Heart right ventricle (tissue), 16 donors: ENCODE measurements around the gene CENPM. TPM values are rescaled to one million over a fixed set of nuclear protein-coding genes. Genes with fewer than 3 reads are reported as not detected.
A peak's percentile ranks its signal among the peaks of the same experiment; 100 is the strongest.

Source experiments
- ATAC-seq, 8 donors: fragments of 200-7000 bp; cut with Tn5 transposase; one replicate each; pipeline ENCODE4 v1.9.1; 2020; ENCODE audit warnings: mild to moderate bottlenecking in 8 of 8, moderate library complexity in 8 of 8, moderate number of reproducible peaks in 1 of 8
- DNase-seq, 2 donors: peaks; one replicate each; pipeline ENCODE4 v3.0.0-alpha.2; 2020
- H3K27ac ChIP-seq, 10 donors: fragments of 200-600 bp; sonication (generic) in 2 of 10; one replicate each; pipeline versions ENCODE4 v1.5.0 to v1.8.0; 2020 to 2022; ENCODE audit warnings: mild to moderate bottlenecking in 3 of 10
- H3K27me3 ChIP-seq, 7 donors: fragments of 200-600 bp; one replicate each; pipeline ENCODE4 v1.8.0; 2021 to 2022; ENCODE audit warnings: mild to moderate bottlenecking in 2 of 7
- H3K36me3 ChIP-seq, 9 donors: fragments of 200-600 bp; sonication (generic) in 1 of 9; one replicate each; pipeline versions ENCODE4 v1.5.0 to v1.8.0; 2020 to 2022; ENCODE audit warnings: mild to moderate bottlenecking in 2 of 9
- H3K4me1 ChIP-seq, 9 donors: fragments of 200-600 bp; sonication (generic) in 1 of 9; one replicate each; pipeline versions ENCODE4 v1.5.0 to v1.8.0; 2020 to 2022; ENCODE audit warnings: mild to moderate bottlenecking in 4 of 9
- H3K4me3 ChIP-seq, 10 donors: fragments of 200-600 bp; sonication (generic) in 2 of 10; one replicate each; pipeline versions ENCODE4 v1.5.0 to v1.8.0; 2020 to 2022; ENCODE audit warnings: mild to moderate bottlenecking in 7 of 10, moderate library complexity in 2 of 10
- H3K9me3 ChIP-seq, 11 donors: fragments of 200-600 bp in 10 of 11; sonication (generic) in 2 of 11; one replicate each; pipeline versions ENCODE4 v1.5.0 to v1.8.0; 2013 to 2022; ENCODE audit warnings: mild to moderate bottlenecking in 2 of 11, control low read depth in 1 of 11, moderate library complexity in 1 of 11
- WGBS, 2 donors: extraction: QIAGEN DNeasy Blood & Tissue Kit; methylation state at CpG; one replicate each; pipeline ENCODE4 v1.1.7; 2013; ENCODE audit warnings: inconsistent platforms in 1 of 2; 5-methylcytosine and 5-hydroxymethylcytosine counted together
- intact Hi-C, 10 donors: fragments of 100-400 bp; cut with DNase I; formaldehyde crosslinking; loops; one replicate each; pipeline versions ENCODE4 v1.11.1 to v1.14.2; 2022
- polyA plus RNA-seq, 2 donors: library from polyadenylated mRNA; stranded (reverse); fragments of 200-250 nt; gene quantifications; one replicate each; pipeline ENCODE4 v1.2.3, GENCODE V29; 2013
- total RNA-seq, 10 donors: library from RNA; stranded (reverse); fragmentation: NEBNext Ultra II Directional in 3 of 10; extraction: Animal tissue kit (Norgen Biotek cat#: 25700) in 3 of 10; gene quantifications; one replicate each; pipeline versions ENCODE4 v1.2.1 to v1.2.4, GENCODE V29; 2021 to 2023
- TF ChIP-seq, protein P1 (sequence below), 9 donors: fragments of 200-600 bp; sonication (generic) in 2 of 9; IDR thresholded peaks; one replicate each; pipeline versions ENCODE4 v1.5.0 to v1.8.0; 2021 to 2022; ENCODE audit warnings: antibody characterized with exemption in 9 of 9, mild to moderate bottlenecking in 5 of 9, moderate library complexity in 1 of 9
- donor health status: Arrhythmogenic right ventricular cardiomyopathy.
- donor health status: ischemic (EF 13 %, LVEDD 7.1; RV severe dilation, severe dysfunction).
- donor health status: healthy with polysubstance abuse.
- donor health status: DM: no; HTN: yes; CAD: no.
- donor health status: DM: no; HTN: no; CAD: no.
- donor health status: ischemic (EF 25% LVEDD 6.9; RV normal size, moderate dysfunction).
- donor health status: ischemic (EF 25% LVEDD 5.7; RV mildly dilated, moderate dysfunction).
- donor health status: healthy.
- donor health status: DM: yes; HTN: yes; CAD: no.
- donor health status: Ischemic cardiomyopathy.
- donor health status: ischemic (EF 35%, LVEDD 5.7; RV mildly dilated, moderate dysfunction).
- donor health status: nonischemic (EF 11% LVEDD 7.7; RV severe dilation, severe dysfunction).
- donor health status: DM: yes; HTN: yes; CAD: no.
- donor health status: PGD.
- donor health status: ischemic (EF 29% LVEDD 5.4; RV normal size, mild dysfunction).
- donor health status: nonischemic (EF 23%, LVEDD 6.1; RV moderate dilation, normal function).

Gene CENPM
- total and polyA plus RNA-seq, 12 donors, result 0.34 to 3.5 (median 0.77) TPM; not detected in 4

DNA sequence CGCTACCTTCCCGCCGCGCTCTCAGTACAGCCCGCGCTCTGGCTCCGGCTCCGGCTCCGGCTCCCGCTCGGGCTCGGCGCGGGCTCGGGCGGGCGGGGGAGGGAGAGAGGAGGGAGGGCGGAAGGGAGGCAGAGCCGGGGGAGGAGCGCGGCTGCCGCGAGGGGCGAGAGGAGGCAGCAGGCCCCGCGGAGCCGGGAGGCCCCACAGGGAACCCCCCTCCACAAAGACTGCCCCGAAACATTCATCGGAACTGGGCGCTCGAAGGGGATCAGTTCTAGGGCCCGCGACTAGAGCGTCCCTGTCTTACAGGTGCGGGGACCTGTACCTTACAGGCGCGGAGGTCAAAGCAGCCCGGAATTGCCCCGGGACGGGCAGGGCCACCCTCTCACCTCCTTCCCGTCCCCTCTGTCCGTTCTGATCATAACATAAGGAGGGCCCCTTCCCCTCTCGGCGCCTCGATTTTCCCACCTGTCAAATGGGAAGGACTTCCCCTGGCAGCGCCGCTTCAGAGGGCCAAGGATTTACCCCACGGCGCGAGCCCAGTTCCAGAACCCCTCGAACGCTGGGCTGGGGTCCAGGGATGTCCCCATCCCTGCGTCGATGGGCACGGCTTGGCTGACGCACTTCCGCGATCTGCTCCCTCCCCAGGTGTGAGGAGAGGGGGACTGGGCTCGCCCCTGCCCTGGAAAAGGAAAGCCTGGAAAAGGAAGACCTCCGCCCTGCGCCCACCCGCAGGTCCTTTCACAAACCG lies 31.7 kb downstream of the CENPM start, which contains the start of gene SHISA8:
SHISA8 (minus strand) TSS at position 40 of the 751 bp plus-strand sequence. CDS start 407 bp downstream, outside the sequence.
- peaks cover 19 to 48% (median 42%) of the 10 kb centered on the region in 9 donors for H3K4me1 ChIP-seq

DNA sequence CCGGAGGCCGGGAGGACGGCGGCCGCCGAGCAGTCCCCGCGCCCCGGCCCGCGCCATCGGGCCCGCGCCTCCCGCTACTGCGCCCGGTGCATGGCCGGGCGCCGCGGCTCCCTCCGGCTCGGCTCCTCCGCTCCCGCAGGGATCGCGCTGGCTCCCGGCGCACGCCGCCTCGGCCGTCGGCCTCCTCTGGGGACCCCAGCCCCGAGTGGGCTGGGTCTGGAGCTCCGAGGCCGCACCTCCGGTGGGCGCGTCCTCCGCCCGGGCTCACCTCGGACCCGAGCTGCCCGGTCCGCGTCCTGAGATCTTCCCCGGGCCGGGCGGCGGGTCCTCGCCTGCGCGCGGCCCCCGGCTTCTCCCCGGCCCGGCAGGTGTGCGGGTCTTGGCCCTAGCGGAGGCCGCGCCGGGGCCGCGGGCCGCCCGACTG lies 32.3 kb downstream of the CENPM start:
- ATAC-seq (no peak), DNase-seq (no peak)
- WGBS, 2 donors, result 1% methylated on average over 20 to 67 of the region's 67 CpGs
- intact Hi-C loops, result no loop called here
- no peak overlapping the region for H3K27ac ChIP-seq
- TF ChIP-seq, protein P1, sequence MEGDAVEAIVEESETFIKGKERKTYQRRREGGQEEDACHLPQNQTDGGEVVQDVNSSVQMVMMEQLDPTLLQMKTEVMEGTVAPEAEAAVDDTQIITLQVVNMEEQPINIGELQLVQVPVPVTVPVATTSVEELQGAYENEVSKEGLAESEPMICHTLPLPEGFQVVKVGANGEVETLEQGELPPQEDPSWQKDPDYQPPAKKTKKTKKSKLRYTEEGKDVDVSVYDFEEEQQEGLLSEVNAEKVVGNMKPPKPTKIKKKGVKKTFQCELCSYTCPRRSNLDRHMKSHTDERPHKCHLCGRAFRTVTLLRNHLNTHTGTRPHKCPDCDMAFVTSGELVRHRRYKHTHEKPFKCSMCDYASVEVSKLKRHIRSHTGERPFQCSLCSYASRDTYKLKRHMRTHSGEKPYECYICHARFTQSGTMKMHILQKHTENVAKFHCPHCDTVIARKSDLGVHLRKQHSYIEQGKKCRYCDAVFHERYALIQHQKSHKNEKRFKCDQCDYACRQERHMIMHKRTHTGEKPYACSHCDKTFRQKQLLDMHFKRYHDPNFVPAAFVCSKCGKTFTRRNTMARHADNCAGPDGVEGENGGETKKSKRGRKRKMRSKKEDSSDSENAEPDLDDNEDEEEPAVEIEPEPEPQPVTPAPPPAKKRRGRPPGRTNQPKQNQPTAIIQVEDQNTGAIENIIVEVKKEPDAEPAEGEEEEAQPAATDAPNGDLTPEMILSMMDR (IDR thresholded peaks at IDR 0.05), result no peak
- H3K36me3 ChIP-seq, result no peaks in the 10 kb centered on the region
- H3K27me3 ChIP-seq, result peaks cover 29 to 97% (median 87%) of the 10 kb centered on the region in 7 donors
- peaks cover 17 to 43% (median 39%) of the 10 kb centered on the region in 9 donors for H3K4me1 ChIP-seq
- H3K4me3 ChIP-seq, result peak overlapping the region in 9 of 10 donors; percentile 25 to 48 (median 36)
- H3K9me3 ChIP-seq, result no peaks in the 10 kb centered on the region

More for the DNA sequence above, 31.7 kb downstream of the CENPM start, which contains the start of gene SHISA8:
- intact Hi-C loops, result no loop called here
- peak within 1 kb of the TSS in 9 of 10 donors; percentile 25 to 48 (median 36) for H3K4me3 ChIP-seq
- 12 to 13% methylated on average over 58 to 63 of the region's 63 CpGs for WGBS, 2 donors
- no peaks in the 10 kb centered on the region for H3K9me3 ChIP-seq
- H3K27me3 ChIP-seq, result peaks cover 29 to 97% (median 81%) of the 10 kb centered on the region in 7 donors
- no peak within 1 kb of the TSS for H3K27ac ChIP-seq
- DNase-seq (peak in 1 of 2 donors; percentile 56), ATAC-seq (peak in 5 of 8 donors; percentile 23 to 34 (median 28))
- H3K36me3 ChIP-seq, result no peaks in the 10 kb centered on the region
- TF ChIP-seq, protein P1 (IDR thresholded peaks at IDR 0.05), result no peak

DNA sequence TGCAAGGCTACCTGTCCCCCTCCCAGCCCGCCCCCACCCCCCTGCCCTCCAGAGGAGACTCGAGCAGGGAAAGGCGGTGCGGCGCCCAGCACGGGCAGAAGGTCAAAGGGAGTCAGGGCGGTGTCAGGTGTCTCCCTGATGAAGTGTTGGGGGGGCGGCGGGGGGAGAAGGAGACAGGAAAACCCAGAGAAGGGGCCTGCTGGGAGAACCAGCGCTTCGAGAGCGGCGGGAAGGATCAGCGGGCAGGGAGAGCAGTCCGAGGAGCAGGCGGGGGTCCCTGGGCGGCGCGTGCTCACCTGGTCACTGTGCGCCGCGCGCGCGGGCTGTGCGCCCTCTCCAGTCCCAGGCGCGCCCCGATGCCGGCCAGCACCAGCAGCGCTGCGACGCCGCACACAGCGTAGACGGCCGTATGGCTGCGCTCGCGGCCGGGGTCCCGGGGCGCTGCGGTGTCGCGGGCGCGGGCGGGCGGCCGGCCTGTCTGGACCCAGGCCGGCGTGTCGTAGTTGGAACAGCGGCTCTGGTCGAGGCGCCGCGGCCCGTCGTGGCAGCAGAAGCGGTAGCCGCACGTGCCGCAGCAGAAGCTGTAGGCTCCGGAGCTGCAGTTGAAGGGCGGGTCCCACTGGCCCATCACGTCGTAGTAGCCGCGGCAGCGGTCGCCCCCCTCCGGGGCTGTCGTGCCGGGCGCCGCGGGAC lies 33.0 kb downstream of the CENPM start:
- H3K27me3 ChIP-seq, result peaks cover 29 to 97% (median 87%) of the 10 kb centered on the region in 7 donors
- no peak overlapping the region for H3K4me3 ChIP-seq
- intact Hi-C loops, result no loop called here
- DNase-seq, result no peak
- WGBS, 2 donors, result 7 to 8% methylated on average over 54 to 79 of the region's 79 CpGs
- TF ChIP-seq, protein P1 (IDR thresholded peaks at IDR 0.05), result no peak
- no peak overlapping the region for H3K27ac ChIP-seq
- H3K9me3 ChIP-seq, result no peaks in the 10 kb centered on the region
- no peak for ATAC-seq
- peaks cover 17 to 43% (median 35%) of the 10 kb centered on the region in 9 donors for H3K4me1 ChIP-seq
- H3K36me3 ChIP-seq, result no peaks in the 10 kb centered on the region

DNA sequence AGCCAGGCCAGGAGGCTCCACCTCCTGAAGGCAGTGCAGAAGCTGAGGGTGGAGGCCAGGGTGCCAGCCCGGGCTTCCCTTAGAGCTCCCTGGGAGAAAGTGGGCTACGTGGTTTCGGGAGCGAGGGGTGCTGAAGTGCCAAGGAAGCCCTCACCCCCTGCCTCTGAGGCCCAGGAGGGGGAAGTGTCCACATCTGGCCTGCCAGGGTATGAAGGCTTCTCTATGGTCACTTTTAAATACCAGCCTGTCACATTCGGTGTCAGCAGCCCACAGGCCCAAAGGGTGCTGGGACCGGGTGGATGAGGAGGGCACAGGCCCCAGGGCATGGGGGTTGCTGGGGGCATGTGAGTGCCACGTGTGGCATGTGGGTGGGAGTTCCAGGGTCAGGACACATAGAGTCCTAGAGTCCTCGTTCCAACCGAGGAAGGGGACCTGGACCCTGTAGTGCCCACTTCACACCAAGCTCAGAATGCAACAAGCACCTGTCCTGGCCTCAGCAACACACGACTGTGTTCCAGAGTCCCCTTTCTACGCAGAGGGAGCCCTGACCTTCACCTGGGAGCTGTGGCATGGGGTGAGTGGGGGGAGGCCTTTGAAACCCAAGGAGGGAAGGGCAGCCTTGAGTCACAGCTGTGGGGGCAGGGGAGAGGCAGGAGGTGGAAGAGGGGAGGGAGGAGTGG lies 33.8 kb downstream of the CENPM start:
- no peaks in the 10 kb centered on the region for H3K9me3 ChIP-seq
- peaks cover 15 to 44% (median 31%) of the 10 kb centered on the region in 9 donors for H3K4me1 ChIP-seq
- no peak for ATAC-seq
- peaks cover 29 to 92% (median 80%) of the 10 kb centered on the region in 7 donors for H3K27me3 ChIP-seq
- TF ChIP-seq, protein P1 (IDR thresholded peaks at IDR 0.05), result no peak
- WGBS, 2 donors, result 75 to 76% methylated on average over 11 of the region's 11 CpGs
- no peak overlapping the region for H3K4me3 ChIP-seq
- no peaks in the 10 kb centered on the region for H3K36me3 ChIP-seq
- no peak for DNase-seq
- no peak overlapping the region for H3K27ac ChIP-seq
- intact Hi-C loops, result no loop called here
